ENCODE results near the gene SLK. TPM values are rescaled to one million over a fixed set of nuclear protein-coding genes. Genes with fewer than 3 reads are reported as not detected.

The SLK gene
- total RNA-seq, 4 donors from 2014 or later = 83.1 to 105 (median 102) TPM

DNA sequence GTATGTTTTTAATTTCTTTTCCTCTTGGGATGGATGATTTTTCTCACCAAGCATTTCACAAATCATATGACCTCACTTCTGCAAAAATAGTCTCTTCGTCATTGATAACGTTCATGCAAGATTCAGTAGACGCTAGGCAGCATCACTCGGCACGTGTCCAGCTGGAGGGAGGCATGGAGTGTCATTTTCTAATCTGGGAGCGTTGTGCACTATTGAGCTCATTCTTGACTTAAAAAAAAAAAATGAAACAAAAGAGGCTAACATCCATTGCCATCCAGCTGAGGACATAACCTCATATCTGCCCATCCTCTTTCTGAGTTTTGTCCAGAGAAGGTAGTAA is 62.6 kb downstream of the SLK start:
- intact Hi-C loops (cut with DNase I) = no loop called here
- H3K36me3 ChIP-seq = peaks cover 13 to 72% (median 52%) of the 10 kb centered on the region in 4 donors
- H3K27ac ChIP-seq (replicated peaks in 1 of 4) = no peak overlapping the region
- peaks cover 0 to 10% (median 4%) of the 10 kb centered on the region in 4 donors for H3K4me1 ChIP-seq
- no peaks in the 10 kb centered on the region for H3K27me3 ChIP-seq
- no peak overlapping the region for H3K4me3 ChIP-seq
- no peaks in the 10 kb centered on the region for H3K9me3 ChIP-seq
- 76% methylated on average over 6 of the region's 6 CpGs for WGBS
- DNase-seq (ENCODE audit: extremely low spot score) = no peak
- TF ChIP-seq POLR2A (IDR thresholded peaks at IDR 0.05; ENCODE audit: low read depth) = no peak
- TF ChIP-seq, protein P1, sequence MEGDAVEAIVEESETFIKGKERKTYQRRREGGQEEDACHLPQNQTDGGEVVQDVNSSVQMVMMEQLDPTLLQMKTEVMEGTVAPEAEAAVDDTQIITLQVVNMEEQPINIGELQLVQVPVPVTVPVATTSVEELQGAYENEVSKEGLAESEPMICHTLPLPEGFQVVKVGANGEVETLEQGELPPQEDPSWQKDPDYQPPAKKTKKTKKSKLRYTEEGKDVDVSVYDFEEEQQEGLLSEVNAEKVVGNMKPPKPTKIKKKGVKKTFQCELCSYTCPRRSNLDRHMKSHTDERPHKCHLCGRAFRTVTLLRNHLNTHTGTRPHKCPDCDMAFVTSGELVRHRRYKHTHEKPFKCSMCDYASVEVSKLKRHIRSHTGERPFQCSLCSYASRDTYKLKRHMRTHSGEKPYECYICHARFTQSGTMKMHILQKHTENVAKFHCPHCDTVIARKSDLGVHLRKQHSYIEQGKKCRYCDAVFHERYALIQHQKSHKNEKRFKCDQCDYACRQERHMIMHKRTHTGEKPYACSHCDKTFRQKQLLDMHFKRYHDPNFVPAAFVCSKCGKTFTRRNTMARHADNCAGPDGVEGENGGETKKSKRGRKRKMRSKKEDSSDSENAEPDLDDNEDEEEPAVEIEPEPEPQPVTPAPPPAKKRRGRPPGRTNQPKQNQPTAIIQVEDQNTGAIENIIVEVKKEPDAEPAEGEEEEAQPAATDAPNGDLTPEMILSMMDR (IDR thresholded peaks at IDR 0.05) = no peak
- TF ChIP-seq POLR2AphosphoS5 (IDR thresholded peaks at IDR 0.05) = no peak
- TF ChIP-seq EP300 (IDR thresholded peaks at IDR 0.05) = no peak

DNA sequence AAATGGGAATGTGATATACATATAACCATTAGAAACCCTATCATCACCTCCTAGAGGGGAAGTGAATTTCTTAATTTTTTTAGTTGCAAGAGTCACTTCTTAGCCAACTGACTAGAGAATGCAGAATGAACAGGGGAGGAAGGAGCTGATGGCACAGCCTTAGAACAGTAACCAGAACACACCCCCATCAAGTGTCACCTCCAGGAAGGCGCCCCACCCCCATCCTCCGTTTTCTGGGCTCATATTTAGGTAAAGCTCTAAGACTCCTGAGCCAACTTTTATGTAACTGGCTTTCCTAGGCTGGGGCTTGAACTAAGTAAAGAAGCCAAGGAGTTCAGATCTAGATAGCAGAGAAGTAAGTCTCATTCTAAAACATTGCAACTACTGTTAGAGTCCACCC is 64.7 kb downstream of the SLK start:
- DNase-seq (ENCODE audit: extremely low spot score) = no peak
- Histone ChIP-seq H3K27me3 (no peaks in the 10 kb centered on the region), H3K27ac (replicated peaks in 1 of 4) (no peak overlapping the region), H3K36me3 (peaks cover 6 to 54% (median 34%) of the 10 kb centered on the region in 4 donors), H3K4me1 (peaks cover 0 to 2% (median 0%) of the 10 kb centered on the region in 4 donors), H3K9me3 (no peaks in the 10 kb centered on the region), H3K4me3 (no peak overlapping the region)
- intact Hi-C loops (cut with DNase I) = no loop called here
- 86% methylated on average over 2 of the region's 2 CpGs for whole genome bisulfite sequencing
- TF ChIP-seq POLR2AphosphoS5 (IDR thresholded peaks at IDR 0.05) = no peak

DNA sequence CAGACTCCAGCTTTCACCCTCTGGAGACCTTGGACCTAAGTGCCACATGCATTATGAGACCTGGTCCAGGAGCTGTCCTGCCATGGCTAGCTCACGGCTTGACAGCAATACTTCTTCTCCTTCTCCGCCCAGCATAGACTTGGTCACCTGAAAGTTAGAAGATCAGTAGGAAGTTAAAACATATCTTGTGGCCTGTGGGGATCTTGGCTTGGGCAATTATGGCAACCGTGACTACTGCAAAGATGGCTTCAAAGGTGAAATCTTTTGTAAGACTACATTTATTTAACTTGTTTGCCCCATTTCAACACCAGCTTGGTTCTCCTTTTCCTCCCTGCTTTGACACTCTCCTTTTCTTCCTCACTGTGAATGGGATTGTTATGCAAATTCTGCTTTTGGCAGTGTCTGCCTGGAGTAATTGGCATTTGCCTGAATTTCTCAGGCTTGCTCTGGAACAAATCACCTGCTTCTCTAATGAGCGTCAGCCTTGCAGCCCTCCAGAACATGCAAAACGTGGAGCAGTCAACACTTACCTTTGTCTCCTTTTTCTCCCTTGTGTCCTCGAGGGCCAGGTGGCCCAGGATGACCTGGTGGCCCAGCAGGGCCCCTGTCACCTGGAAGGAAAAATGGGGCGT is 65.3 kb downstream of the SLK start:
- H3K4me1 ChIP-seq = no peaks in the 10 kb centered on the region
- H3K4me3 ChIP-seq = no peak overlapping the region
- no peaks in the 10 kb centered on the region for H3K9me3 ChIP-seq
- H3K27ac ChIP-seq (replicated peaks in 1 of 4) = no peak overlapping the region
- intact Hi-C loops (cut with DNase I) = no loop called here
- DNase-seq (ENCODE audit: extremely low spot score) = no peak
- 82% methylated on average over 7 of the region's 7 CpGs for WGBS
- TF ChIP-seq POLR2AphosphoS5 (IDR thresholded peaks at IDR 0.05) (no peak), EP300 (IDR thresholded peaks at IDR 0.05) (no peak), POLR2A (IDR thresholded peaks at IDR 0.05; ENCODE audit: low read depth) (no peak)
- TF ChIP-seq, protein P1 (IDR thresholded peaks at IDR 0.05) = no peak
- H3K36me3 ChIP-seq = peaks cover 6 to 50% (median 34%) of the 10 kb centered on the region in 4 donors
- no peaks in the 10 kb centered on the region for H3K27me3 ChIP-seq

DNA sequence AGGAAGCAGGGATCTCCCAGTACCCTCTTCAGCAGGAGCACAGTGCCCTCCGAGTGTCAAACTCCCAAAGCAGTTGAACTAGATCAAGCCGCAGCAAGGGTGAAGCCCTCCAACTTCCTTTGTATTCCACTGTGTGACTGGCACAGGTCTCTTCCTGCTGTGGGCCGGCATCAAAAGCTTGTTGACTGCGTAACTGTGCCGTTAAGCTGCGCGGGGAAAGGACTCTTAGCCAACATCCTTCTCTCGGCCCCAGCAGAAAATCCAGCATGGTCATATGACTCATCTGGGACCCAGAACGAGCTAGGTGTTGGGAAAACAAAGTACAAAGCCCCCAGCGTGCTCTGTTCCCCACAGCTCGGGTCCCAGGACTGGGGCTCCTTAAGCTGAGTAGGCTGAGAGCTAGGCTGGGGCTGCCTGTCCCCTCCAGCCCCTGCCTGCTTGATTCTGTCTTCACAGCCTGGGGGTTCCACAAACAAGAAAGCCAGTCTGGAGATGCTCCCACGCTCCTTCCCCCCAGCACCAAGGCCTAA is 66.5 kb downstream of the SLK start:
- Histone ChIP-seq H3K4me1 (no peaks in the 10 kb centered on the region), H3K27me3 (no peaks in the 10 kb centered on the region), H3K4me3 (no peak overlapping the region), H3K9me3 (no peaks in the 10 kb centered on the region), H3K36me3 (peaks cover 6 to 38% (median 25%) of the 10 kb centered on the region in 4 donors), H3K27ac (replicated peaks in 1 of 4) (no peak overlapping the region)
- no peak for DNase-seq (ENCODE audit: extremely low spot score)
- intact Hi-C loops (cut with DNase I) = no loop called here
- TF ChIP-seq POLR2AphosphoS5 (IDR thresholded peaks at IDR 0.05) (no peak), EP300 (IDR thresholded peaks at IDR 0.05) (no peak), POLR2A (IDR thresholded peaks at IDR 0.05; ENCODE audit: low read depth) (no peak)
- TF ChIP-seq, protein P1 (IDR thresholded peaks at IDR 0.05) = no peak
- 74% methylated on average over 9 of the region's 12 CpGs for WGBS

DNA sequence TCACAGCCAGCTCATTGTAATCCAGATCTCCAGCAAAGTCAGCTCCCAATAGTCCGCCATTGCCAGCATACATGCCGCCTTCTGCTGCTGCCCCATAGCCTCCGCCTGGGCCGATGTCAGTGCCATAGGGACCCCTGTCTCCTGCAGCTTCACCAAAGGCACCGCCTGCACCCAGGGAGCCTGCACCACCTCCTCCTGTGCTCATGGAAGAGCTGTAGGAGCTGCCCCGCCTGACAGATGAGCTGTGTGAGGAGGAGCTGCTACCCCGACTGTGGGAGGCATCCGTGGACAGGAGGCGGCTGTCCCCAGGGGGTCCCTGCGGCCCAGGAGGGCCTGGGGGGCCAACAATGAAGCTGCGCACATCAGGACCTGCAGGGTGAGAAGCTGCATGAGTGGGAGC is 67.0 kb downstream of the SLK start:
- no peak for DNase-seq (ENCODE audit: extremely low spot score)
- no peak overlapping the region for H3K4me3 ChIP-seq
- H3K27ac ChIP-seq (replicated peaks in 1 of 4) = no peak overlapping the region
- H3K4me1 ChIP-seq = no peaks in the 10 kb centered on the region
- intact Hi-C loops (cut with DNase I) = no loop called here
- peaks cover 6 to 36% (median 25%) of the 10 kb centered on the region in 4 donors for H3K36me3 ChIP-seq
- 87% methylated on average over 7 of the region's 11 CpGs for WGBS
- TF ChIP-seq EP300 (IDR thresholded peaks at IDR 0.05) = no peak
- TF ChIP-seq, protein P1 (IDR thresholded peaks at IDR 0.05) = no peak
- no peak for TF ChIP-seq POLR2AphosphoS5 (IDR thresholded peaks at IDR 0.05)
- no peak for TF ChIP-seq POLR2A (IDR thresholded peaks at IDR 0.05; ENCODE audit: low read depth)
- no peaks in the 10 kb centered on the region for H3K9me3 ChIP-seq
- H3K27me3 ChIP-seq = no peaks in the 10 kb centered on the region
